ENCODE results near the gene ACAD9. TPM values are rescaled to one million over a fixed set of nuclear protein-coding genes. Genes with fewer than 3 reads are reported as not detected.

Gene ACAD9
- total RNA-seq, 4 donors from 2014 or later, result 36.2 to 48.9 (median 46.8) TPM

- peak; percentile 8 for ATAC-seq (ENCODE audit: low FRiP score)
- DNase-seq (ENCODE audit: low spot score), result no peak
- TF ChIP-seq CTCF (IDR thresholded peaks at IDR 0.05), result no peak
These were observed 34.2 kb upstream of the ACAD9 start for GRCh38 chr3:128845119-128845777.

GRCh38 chr3:128845778-128846485 is 33.5 kb upstream of the ACAD9 start:
- peak; percentile 58 for DNase-seq (ENCODE audit: low spot score)

GRCh38 chr3:128846486-128846891 is 32.9 kb upstream of the ACAD9 start:
- TF ChIP-seq CTCF (IDR thresholded peaks at IDR 0.05), result no peak
- ATAC-seq (ENCODE audit: low FRiP score) (no peak), DNase-seq (ENCODE audit: low spot score) (no peak)

More at GRCh38 chr3:128845778-128846485, 33.5 kb upstream of the ACAD9 start:
- peak; percentile 86 for ATAC-seq (ENCODE audit: low FRiP score)
- TF ChIP-seq CTCF (IDR thresholded peaks at IDR 0.05), result peak in 1 of 3 donors; percentile 40

GRCh38 chr3:128847666-128848370 is 31.6 kb upstream of the ACAD9 start:
- ATAC-seq (ENCODE audit: low FRiP score) (no peak), DNase-seq (ENCODE audit: low spot score) (no peak)
- TF ChIP-seq CTCF (IDR thresholded peaks at IDR 0.05), result no peak

- ATAC-seq (ENCODE audit: low FRiP score), result no peak
- TF ChIP-seq CTCF (IDR thresholded peaks at IDR 0.05), result no peak
These were observed 30.5 kb upstream of the ACAD9 start for GRCh38 chr3:128848936-128849335.

GRCh38 chr3:128849911-128850455 is 29.4 kb upstream of the ACAD9 start:
- no peak for ATAC-seq (ENCODE audit: low FRiP score)
- no peak for DNase-seq (ENCODE audit: low spot score)
- TF ChIP-seq CTCF (IDR thresholded peaks at IDR 0.05), result no peak

More at GRCh38 chr3:128848936-128849335, 30.5 kb upstream of the ACAD9 start:
- DNase-seq (ENCODE audit: low spot score), result no peak
